HG02943 (cell line): ENCODE data around the gene TLL2.

Source experiments
- ATAC-seq: cut with Tn5 transposase; IDR thresholded peaks from one replicate; pipeline ENCODE4 v1.9.1; 2021; ENCODE audit warnings: mild to moderate bottlenecking, low read depth, moderate library complexity; ENCODE audit not compliant: unreplicated experiment

The TLL2 gene

DNA sequence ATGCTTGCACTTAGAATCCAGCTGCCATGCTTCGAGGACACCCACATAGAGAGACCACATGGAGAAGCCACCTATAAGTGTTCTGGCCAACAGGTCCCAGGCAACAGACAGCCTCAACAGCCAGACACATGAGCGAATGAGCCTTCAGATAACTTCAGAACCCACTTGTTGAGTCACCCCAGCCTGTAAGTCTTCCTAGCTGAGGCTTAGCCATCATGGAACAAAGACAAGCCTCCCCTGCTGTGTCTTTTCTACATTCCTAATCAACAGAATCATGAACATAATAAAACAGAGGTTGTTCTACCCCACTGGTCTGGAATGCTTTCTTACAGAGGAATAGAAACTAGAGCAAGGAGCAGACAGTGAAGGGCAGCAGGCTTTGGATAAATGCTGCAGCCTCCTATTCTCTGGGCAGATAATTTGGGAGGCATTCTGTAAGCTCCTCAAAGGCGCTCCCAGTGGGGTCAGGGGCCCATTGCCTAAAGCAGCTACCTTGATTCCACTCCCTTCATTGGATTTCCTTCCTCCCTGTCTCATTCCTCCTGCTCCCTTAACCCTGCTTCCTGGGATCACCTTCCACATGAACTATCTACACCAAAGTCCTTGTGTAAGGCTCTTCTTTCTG is 4.6 kb downstream of the TLL2 start:
- no peak for ATAC-seq

DNA sequence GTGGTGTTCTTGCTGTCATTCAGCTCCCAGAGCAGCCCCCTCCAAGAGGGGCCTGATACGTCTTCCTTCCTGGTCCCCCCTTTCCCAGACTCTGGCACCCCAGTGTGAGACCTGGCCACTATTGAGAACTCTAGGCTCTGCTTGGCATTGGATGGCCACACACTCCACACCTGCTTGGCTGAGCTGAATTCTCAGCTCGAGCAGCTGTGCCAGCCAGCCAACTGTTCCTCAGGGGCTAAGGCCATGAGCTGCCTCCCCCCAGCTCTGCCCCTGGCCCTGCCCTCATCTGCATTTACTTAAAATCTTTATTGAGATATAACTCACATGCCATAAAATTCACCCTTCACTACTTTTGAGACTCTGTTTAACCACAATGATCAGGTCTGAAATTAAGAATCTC is 6.7 kb downstream of the TLL2 start:
- no peak for ATAC-seq

DNA sequence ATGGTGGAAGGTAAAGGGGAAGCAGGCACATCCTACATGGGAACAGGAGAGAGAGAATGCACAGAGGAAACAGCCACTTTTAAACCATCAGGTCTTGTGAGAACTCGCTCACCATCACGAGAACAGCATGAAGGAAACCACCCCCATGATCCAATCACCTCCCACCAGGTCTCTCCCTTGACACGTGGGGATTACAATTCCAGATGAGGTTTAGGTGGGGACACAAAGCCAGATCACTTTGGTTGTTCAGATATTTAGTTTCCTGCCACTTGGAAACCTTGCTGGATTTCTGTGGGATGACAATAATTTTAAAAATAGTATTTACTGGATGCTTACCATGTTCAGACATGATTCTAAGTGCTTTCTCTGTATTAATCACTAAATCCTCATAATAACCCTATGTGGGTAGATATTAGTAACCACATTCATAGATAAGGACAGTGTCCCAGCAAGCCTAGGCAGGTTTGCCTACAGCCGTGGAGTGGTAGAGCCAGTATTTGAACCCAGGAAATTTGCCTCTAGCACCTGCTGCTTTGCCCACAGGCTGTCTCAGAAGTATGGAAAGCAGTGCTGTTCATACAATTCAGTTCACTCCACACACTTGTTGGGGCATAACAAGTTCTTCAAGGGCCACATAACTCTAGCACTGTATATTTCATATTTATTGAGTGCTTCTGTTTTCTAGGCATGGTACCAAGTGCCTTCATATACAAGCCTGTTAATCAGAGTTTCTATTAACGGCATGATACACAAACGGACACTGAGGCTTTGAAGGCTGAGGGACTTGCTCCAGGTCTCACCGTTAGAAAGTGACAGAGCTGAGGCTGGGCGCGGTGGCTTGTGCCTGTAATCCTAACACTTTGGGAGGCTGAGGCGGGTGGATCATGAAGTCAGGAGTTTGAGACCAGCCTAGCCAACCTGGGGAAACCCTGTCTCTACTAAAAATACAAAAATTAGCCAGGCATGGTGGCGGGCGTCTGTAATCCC is 8.3 kb downstream of the TLL2 start:
- ATAC-seq = no peak

DNA sequence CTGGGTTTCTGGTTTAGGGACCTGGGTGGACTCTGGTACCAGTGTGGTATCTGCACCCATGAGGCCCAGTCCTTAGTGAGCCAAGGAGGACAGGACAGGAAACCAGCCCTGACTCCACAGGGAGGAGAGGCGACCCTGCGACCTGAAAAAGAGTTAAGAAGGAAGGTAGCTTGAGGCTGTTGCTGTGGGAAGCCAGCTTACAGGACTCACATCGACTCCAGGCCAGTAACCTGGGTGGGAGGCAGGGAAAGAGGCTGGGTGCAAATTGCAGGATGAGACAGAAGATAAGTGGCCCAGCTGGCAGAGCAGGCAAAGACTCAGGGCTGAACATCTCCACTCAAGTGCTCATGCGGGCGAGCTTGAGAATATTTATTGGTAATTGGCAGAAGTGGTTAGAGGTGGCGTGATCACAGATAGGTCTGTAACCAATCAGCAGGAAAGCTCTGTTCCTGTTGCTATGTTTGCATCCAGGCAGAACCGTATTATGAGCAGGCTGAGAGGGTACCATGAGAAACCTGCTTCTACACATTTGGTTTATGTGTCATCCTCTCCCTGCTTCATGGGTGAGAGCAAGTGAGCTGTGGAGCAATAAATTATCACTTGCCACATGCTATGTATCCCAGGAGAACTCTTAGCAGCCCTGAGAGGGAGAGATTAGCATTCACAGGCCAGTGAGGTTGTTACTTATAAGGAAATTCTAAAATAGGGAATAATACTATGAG is 11.0 kb downstream of the TLL2 start:
- no peak for ATAC-seq

DNA sequence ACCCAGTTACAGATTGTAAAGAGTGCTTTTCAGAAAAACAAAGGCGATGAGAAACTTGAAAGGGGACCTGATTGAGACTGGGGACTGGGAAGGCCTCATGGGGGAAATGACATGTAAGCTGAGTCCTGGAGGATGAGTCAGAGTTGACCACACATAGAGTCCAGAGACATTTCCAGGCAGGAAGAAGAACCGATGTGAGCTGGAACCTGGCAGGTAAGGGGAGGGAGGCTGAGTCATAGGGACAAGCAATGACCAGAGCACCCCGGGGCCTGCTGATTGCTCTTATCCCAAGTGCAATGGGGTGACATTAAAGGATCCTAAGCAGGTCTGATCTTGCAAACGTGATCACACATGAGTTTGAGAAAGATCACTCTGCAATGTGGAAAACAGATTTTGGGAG is 11.7 kb downstream of the TLL2 start:
- no peak for ATAC-seq

DNA sequence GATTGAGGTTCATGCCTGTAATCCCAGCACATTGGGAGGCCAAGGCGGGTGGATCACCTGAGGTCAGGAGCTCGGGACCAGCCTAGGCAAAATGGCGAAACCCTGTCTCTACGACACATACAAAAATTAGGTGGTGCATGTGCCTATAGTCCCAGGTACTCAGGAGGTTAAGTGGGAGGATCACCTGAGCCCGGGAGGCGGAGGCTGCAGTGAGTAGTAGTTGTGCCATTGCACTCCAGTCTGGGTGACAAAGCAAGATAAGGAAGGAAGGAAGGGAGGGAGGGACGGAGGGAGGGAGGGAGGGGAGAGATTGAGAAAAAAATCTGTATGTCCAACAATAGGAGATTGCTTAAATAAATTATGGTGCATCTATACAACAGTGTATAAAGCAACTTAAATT is 13.2 kb downstream of the TLL2 start:
- ATAC-seq = no peak

DNA sequence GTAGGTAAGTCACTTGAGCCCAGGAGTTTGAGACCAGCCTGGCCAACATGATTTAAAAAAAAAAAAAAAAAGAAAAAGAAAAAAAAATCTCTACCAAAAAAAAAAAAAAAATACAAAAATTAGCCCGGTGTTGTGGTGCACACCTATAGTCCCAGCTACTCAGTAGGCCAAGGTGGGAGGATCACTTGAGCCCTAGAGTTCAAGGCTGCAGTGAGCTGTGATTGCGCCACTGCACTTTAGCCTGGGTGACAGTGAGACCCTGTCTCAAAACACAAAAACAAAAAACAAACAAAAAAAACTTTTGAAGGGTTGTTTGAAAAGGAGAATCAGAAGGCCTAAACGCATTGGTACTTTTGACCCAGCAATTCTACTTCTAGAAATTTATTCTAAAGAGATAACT is 13.7 kb downstream of the TLL2 start:
- no peak for ATAC-seq

DNA sequence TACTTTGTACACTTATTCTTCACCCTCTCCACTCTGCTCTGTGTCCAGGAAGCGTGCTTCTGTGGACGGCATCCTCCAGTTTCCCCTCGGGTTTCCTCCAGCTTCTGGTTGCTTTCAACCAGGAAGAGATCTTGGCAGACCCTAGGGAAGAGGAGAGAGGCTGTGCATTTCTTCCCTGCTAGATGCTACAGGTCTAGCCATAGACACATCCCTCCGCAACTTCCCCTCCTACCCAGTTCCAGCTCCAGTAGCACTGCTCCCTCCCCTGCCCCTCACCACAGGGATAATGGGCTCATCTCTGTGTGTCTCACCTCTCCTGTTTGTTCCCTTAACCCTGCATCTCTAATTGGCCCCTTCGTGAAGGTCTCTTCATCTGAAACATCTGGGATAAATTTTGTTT is 16.3 kb downstream of the TLL2 start:
- no peak for ATAC-seq

DNA sequence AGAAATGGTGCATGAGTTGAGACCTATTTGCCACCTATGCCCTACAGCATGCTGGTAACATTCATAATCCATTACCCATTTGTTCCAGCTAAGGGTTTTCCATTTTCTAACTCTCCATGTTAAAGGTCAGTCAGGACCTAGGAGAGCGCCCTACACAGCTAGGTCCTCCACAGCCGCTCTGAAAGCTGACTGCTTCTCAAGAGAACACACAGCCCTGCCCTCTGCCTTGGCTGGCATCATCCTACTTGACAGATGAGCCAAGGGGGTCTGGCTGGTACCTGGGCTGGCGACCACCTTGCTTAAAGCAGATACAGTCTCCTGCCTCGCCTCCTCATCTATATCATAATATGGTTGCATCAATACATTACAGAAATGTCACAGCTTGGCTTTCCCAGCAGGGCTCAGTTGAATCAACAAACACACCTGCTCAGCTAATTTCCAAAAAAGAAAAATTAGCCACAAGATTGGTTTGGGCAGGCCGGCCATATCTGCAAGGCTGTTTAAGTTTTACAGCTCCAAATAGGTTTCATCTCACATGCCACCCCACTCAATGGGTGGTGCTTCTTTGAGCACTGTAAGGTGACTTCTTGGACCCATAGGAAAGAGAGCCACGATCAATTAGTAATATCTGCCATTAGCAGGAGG is 17.3 kb downstream of the TLL2 start:
- no peak for ATAC-seq

DNA sequence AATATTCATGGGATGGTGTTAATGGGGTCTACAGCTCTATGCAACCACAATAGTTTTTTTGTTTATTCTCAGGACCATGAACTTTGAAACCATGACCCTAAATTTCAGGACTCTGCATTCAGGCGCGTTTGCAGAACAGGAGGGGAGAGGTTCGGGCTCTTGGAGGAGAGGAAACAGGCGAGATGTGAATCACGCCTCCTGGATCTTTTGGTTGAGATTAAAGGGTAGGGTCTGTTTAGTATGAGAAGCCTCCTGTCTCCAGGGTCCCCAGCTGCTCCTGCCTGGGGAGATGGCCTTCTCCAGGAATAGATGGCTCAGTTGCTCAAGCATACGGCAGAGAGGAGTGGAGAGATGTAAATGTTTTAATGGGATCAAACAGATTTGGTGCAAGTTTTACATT is 18.2 kb downstream of the TLL2 start:
- no peak for ATAC-seq

DNA sequence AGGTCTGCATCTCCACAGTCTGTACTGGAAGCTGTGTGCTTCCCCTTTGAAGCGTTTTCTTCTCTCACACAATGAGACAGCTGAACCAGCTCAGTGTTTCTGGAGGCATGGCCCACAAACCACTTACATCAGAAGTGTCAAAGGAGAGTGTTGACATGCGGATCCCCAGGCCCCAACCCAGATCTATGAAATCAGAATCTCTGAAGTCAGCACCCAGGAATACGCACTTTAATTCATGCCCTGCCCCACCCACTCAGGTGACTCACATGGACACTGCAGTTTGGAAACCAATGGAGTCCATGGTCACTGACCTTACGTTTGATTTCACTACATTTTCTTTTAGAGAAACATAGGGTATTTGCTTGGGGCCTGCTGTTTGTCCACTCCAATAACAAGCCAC is 19.0 kb downstream of the TLL2 start:
- no peak for ATAC-seq

DNA sequence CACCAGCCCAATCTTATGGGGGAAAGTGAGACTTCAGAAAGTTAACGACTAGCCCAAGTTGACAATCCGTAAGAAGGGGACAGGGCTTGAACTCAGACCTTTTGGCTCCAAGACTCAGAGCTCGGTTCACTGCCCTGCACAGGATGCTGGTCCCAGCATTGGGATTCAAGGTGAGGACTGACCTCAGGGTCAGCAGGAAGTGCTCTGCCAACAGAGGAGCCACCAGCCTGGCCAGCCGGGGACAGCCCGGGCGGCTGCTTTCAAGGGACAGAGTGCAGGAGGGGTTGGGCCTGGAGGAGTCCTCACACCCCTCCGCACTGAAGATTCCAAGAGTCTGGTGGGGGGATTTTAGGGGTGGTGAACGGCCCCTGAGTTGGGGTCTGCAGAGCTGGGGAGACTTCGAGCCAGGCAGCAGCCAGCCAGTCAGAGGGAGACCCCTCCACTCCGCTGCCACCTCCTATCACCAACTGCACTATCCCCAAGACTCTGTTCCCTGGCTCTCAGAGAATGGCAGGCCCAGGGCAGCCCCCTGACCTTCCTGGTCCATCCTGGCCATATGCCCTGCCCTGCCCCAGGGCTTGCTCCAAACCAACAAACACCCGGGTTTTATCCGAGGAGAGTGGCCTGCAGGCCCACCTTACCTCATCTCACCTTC is 19.7 kb downstream of the TLL2 start:
- no peak for ATAC-seq

DNA sequence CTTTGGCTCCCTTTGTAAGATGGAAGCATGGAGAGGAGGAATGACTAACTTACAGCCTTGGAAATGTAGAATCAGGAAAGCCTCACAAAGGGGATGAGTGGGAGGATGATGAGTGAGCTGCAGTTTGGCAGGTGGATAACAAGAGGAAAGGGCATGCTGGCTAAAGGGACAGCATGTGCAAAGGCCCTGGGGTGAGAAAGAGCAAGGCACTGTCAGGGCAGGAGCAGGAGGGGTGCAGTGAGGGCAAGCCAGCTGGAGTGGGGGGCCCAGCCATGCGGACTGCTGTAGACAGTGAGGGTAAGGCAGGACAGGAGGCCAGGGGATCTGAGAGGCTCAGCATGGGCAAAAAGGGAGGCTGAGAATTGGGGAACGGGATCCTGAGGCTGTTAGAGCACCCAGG is 20.5 kb downstream of the TLL2 start:
- ATAC-seq = no peak

DNA sequence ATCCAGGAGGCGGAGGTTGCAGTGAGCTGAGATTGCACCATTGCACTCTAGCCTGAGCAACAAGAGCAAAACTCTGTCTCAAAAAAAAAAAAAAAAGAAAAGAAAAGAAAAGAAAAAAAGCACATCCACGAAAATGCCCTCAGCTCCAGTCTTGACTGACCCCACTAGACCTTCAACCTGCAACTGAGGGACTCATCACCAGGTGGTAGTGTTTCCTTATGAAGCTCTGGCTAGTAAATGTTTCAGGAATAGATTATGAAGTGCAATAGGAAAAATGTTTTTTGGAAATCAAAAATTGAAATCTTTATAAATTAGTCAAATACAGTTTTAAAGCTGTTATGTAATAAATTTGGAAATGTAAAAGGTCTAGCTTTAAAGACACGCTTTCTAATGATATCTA is 22.4 kb downstream of the TLL2 start:
- ATAC-seq = no peak

DNA sequence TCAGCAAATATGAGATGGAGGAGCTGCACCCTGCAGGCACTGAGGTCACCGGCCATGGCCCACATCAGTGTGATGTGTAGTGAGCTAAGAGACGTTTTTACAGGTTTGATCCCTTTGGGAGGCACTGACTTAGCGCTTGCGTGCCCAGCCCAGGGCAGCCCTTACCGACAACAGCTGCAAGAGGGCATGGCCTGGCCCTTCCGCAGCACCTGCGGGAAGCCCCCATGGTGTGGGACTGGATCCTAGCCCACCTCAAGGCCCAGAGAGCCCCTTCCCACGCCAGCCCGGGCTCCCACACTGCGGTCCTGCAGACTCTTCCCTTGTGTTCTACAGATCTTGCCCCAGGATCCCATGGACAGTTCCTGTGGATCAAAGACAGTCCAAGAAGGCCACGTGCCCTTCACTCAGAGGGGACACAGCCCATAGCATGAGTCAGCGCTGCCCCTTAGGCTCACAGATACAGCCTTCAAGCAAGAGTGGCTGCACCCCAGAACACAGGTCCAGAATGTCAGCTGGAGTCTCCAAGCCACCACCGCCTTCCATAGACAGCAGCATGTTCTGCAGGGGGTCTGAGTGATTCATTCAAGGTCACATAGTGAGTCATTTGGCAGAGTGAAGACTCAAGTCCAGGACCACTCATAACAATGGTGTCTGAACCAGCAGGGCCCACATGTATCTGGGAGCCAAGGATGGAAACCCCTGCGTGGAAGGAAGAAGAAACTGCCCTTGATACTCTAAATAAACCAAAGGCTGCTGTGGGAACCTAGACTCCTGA is 25.4 kb downstream of the TLL2 start:
- ATAC-seq = no peak

DNA sequence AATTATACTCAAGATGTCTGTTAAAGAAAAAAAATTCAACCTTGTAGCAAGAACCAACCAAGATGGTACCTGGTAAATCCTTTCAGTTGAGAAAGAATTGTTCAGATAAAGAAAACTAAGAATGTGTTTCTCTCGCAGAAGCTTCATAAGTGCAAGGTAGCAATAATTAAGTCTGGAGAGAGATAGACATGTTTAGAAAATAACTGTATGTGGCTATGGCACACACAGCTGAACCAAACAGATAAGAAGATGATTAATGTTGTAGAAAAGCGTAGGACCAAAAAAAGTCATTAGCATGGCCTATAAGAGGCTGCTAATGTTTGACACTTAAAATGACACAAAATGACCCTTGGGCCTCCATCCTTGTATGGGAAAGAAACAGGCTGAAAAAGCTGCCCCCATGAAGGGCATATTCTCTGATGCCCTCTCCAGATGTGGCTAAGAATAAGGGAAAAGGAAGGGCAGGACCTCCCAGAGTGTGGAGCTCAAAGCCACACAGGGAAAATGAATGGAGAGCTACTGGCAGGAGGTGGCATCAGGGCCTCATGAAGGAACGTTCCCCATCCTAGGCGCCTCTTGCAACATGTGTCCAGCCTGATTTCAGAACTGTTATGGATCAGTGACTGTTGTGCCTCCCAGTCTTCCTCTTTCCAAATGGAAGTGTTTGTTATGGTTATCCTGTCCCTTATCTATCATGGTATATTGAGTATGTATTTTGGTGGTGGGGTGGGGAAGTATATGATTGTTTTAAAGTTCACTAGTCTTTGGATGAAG is 30.7 kb downstream of the TLL2 start:
- ATAC-seq = no peak

DNA sequence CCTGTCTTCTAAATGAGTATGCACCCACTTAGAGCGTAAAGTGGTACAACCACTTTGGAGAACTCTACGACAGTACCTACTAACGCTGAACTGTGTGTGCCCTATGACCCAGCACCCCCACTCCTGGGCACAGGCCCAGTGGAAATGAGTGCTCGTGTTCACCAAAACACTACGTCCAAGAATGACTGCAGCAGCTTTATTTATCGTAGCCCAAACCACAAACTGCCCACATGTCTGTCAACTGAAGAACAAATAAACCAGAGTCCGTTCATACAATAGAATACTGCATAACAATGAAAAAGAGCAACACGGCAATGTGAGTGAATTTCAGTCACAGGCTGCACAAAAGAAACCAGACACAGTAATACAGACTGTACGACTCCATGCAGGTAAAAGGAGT is 35.4 kb downstream of the TLL2 start:
- no peak for ATAC-seq

DNA sequence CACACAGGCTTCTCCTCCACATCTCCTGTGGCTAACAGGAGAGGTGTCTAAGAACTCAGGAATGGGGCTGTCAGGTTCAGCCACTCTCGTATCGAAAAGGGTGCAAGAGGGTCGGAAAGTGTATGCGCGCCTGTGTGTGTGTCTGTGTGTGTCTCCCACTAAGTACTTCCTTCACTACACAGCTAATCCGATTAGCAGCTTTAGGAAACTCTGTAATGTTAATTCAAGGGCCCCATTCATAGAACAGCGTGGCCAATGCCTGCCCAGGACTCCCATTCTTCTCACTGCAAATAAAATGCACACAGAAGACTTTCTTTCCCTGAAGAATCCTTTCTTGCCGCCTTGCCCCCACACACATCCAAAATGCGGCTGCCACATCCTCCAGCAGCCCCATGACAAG is 39.9 kb downstream of the TLL2 start:
- ATAC-seq = no peak
